Lung microvascular endothelial cell (primary cell): Measurements from ENCODE around the gene OR56B4. TPM values are rescaled to one million over a fixed set of nuclear protein-coding genes. Genes with fewer than 3 reads are reported as not detected.

Experiments used
- DNase-seq, 2 donors: peaks; one replicate each; pipeline versions ENCODE4 v3.0.0 to v3.0.0-alpha.2; 2010; ENCODE audit warnings: low read depth in 2 of 2
- total RNA-seq: library from RNA; depleted of rRNA; stranded (reverse); fragments of >200 nt; gene quantifications from 2 replicates; pipeline ENCODE4 v1.2.1, GENCODE V29; 2014

The OR56B4 gene
- total RNA-seq, 1 donor from 2014 or later: not detected

GRCh38 chr11:6151117-6151516 lies 43.6 kb downstream of the OR56B4 start:
- DNase-seq: no peak

- DNase-seq: no peak
Measured at GRCh38 chr11:6152126-6152525, 44.6 kb downstream of the OR56B4 start.

GRCh38 chr11:6156628-6157359 lies 49.3 kb downstream of the OR56B4 start:
- DNase-seq: no peak

Other genes with a start within 250 kb of the OR56B4 start
- not detected in 2 replicates for gene OR52E8, start 250.0 kb upstream of the OR56B4 start, total RNA-seq
- gene OR52E4, start 227.1 kb upstream of the OR56B4 start, total RNA-seq: not detected in 2 replicates
- gene OR52E5, start 214.5 kb upstream of the OR56B4 start, total RNA-seq: not detected in 2 replicates
- gene OR56A3, start 165.4 kb upstream of the OR56B4 start, total RNA-seq: not detected in 2 replicates
- gene OR56A5, start 139.2 kb upstream of the OR56B4 start, total RNA-seq: not detected in 2 replicates
- not detected in 2 replicates for gene OR52L1, start 120.7 kb upstream of the OR56B4 start, total RNA-seq
- not detected in 2 replicates for gene OR56A4, start 100.7 kb upstream of the OR56B4 start, total RNA-seq
- not detected in 2 replicates for gene OR56A1, start 76.9 kb upstream of the OR56B4 start, total RNA-seq
- gene OR52B2, start 62.6 kb downstream of the OR56B4 start, total RNA-seq: not detected in 2 replicates
- gene OR52W1, start 91.5 kb downstream of the OR56B4 start, total RNA-seq: not detected in 2 replicates
- gene C11orf42, start 97.9 kb downstream of the OR56B4 start, total RNA-seq: not detected in 2 replicates
- gene FHIP1B, start 127.0 kb downstream of the OR56B4 start, total RNA-seq: 5.4 and 10.7 TPM in 2 replicates
- not detected in 2 replicates for gene CNGA4, start 131.4 kb downstream of the OR56B4 start, total RNA-seq
- gene CCKBR, start 152.2 kb downstream of the OR56B4 start, total RNA-seq: not detected in 2 replicates
- 43.1 and 201 TPM in 2 replicates for gene CAVIN3, start 212.8 kb downstream of the OR56B4 start, total RNA-seq